Measurements from ENCODE around the gene SLC27A2. TPM values are rescaled to one million over a fixed set of nuclear protein-coding genes. Genes with fewer than 3 reads are reported as not detected.
A peak's percentile ranks its signal among the peaks of the same experiment; 100 is the strongest.

Gene SLC27A2
- total and polyA plus RNA-seq, 2 experiments from 2014 or later = not detected

- Histone ChIP-seq H3F3A (ENCODE audit: insufficient read depth) (peaks cover 20% of the 10 kb centered on the region), H2AFZ (no peak overlapping the region), H3K9ac (no peak overlapping the region), H3K4me2 (ENCODE audit: unreplicated experiment) (no peak overlapping the region), H3K4me3 (no peak overlapping the region), H3K27me3 (replicated peaks; ENCODE audit: insufficient read depth) (no peaks in the 10 kb centered on the region), H3K36me3 (ENCODE audit: low read depth) (no peaks in the 10 kb centered on the region), H4K20me1 (ENCODE audit: insufficient read depth) (no peaks in the 10 kb centered on the region), H3K27ac (no peak overlapping the region), H3K79me2 (ENCODE audit: insufficient read depth) (no peaks in the 10 kb centered on the region), H3K9me3 (ENCODE audit: low read depth) (no peaks in the 10 kb centered on the region), H3K4me1 (ENCODE audit: insufficient read depth) (peaks cover 30% of the 10 kb centered on the region), H3K9me2 (ENCODE audit: insufficient read depth) (no peaks in the 10 kb centered on the region)
- TF ChIP-seq EZH2 (IDR thresholded peaks at IDR 0.05; ENCODE audit: insufficient read depth, poor library complexity, severe bottlenecking) (no peak), EZH2phosphoT487 (IDR thresholded peaks at IDR 0.05; ENCODE audit: insufficient read depth, low read depth) (no peak)
- in situ Hi-C loops (cut with MboI) = no loop called here
- no peak for DNase-seq
- 68% methylated on average over 2 of the region's 2 CpGs for WGBS, 2 experiments (ENCODE audit: low coverage in 1 of 2, low lambda C conversion rate in 2 of 2, missing lambda C conversion rate in 2 of 2)
Measured at GRCh38 chr15:50162969-50163718, 18.9 kb upstream of the SLC27A2 start.

GRCh38 chr15:50163719-50164410 lies 18.1 kb upstream of the SLC27A2 start:
- in situ Hi-C loops (cut with MboI) = no loop called here
- no peak for TF ChIP-seq EZH2 (IDR thresholded peaks at IDR 0.05; ENCODE audit: insufficient read depth, poor library complexity, severe bottlenecking)
- TF ChIP-seq EZH2phosphoT487 (IDR thresholded peaks at IDR 0.05; ENCODE audit: insufficient read depth, low read depth) = no peak
- no peak overlapping the region for H2AFZ ChIP-seq
- no peaks in the 10 kb centered on the region for H4K20me1 ChIP-seq (ENCODE audit: insufficient read depth)
- H3K9ac ChIP-seq = no peak overlapping the region
- no peak overlapping the region for H3K4me3 ChIP-seq
- H3K27me3 ChIP-seq (replicated peaks; ENCODE audit: insufficient read depth) = no peaks in the 10 kb centered on the region
- no peaks in the 10 kb centered on the region for H3K79me2 ChIP-seq (ENCODE audit: insufficient read depth)
- no peak overlapping the region for H3K4me2 ChIP-seq (ENCODE audit: unreplicated experiment)
- WGBS, 2 experiments (ENCODE audit: low coverage in 1 of 2, low lambda C conversion rate in 2 of 2, missing lambda C conversion rate in 2 of 2) = 91 to 96% methylated on average over 2 of the region's 2 CpGs
- peaks cover 20% of the 10 kb centered on the region for H3F3A ChIP-seq (ENCODE audit: insufficient read depth)
- peaks cover 30% of the 10 kb centered on the region for H3K4me1 ChIP-seq (ENCODE audit: insufficient read depth)
- no peaks in the 10 kb centered on the region for H3K9me2 ChIP-seq (ENCODE audit: insufficient read depth)
- no peaks in the 10 kb centered on the region for H3K36me3 ChIP-seq (ENCODE audit: low read depth)
- H3K9me3 ChIP-seq (ENCODE audit: low read depth) = no peaks in the 10 kb centered on the region
- H3K27ac ChIP-seq = no peak overlapping the region
- peak; percentile 12 for DNase-seq

- Histone ChIP-seq H3K9me2 (ENCODE audit: insufficient read depth) (no peaks in the 10 kb centered on the region), H3K9ac (no peak overlapping the region), H4K20me1 (ENCODE audit: insufficient read depth) (no peaks in the 10 kb centered on the region), H3K27me3 (replicated peaks; ENCODE audit: insufficient read depth) (no peaks in the 10 kb centered on the region), H3K9me3 (ENCODE audit: low read depth) (no peaks in the 10 kb centered on the region), H3K4me2 (ENCODE audit: unreplicated experiment) (no peak overlapping the region), H3F3A (ENCODE audit: insufficient read depth) (peaks cover 20% of the 10 kb centered on the region), H3K79me2 (ENCODE audit: insufficient read depth) (no peaks in the 10 kb centered on the region), H3K27ac (no peak overlapping the region), H3K4me1 (ENCODE audit: insufficient read depth) (peaks cover 30% of the 10 kb centered on the region), H3K4me3 (no peak overlapping the region), H3K36me3 (ENCODE audit: low read depth) (no peaks in the 10 kb centered on the region), H2AFZ (no peak overlapping the region)
- peak; percentile 51 for DNase-seq
- WGBS, 2 experiments (ENCODE audit: low coverage in 1 of 2, low lambda C conversion rate in 2 of 2, missing lambda C conversion rate in 2 of 2) = 89 to 100% methylated on average over 1 of the region's 1 CpG
- in situ Hi-C loops (cut with MboI) = no loop called here
- no peak for TF ChIP-seq EZH2phosphoT487 (IDR thresholded peaks at IDR 0.05; ENCODE audit: insufficient read depth, low read depth)
- no peak for TF ChIP-seq EZH2 (IDR thresholded peaks at IDR 0.05; ENCODE audit: insufficient read depth, poor library complexity, severe bottlenecking)
Measured at GRCh38 chr15:50164458-50164857, 17.5 kb upstream of the SLC27A2 start.

- Histone ChIP-seq H3K4me2 (ENCODE audit: unreplicated experiment) (peak overlapping the region; percentile 66), H3K9me3 (ENCODE audit: low read depth) (no peaks in the 10 kb centered on the region), H3K9ac (no peak overlapping the region), H3K4me3 (peak overlapping the region; percentile 14), H3K79me2 (ENCODE audit: insufficient read depth) (no peaks in the 10 kb centered on the region), H2AFZ (no peak overlapping the region), H3K27me3 (replicated peaks; ENCODE audit: insufficient read depth) (no peaks in the 10 kb centered on the region), H3K27ac (peak overlapping the region; percentile 61), H3K9me2 (ENCODE audit: insufficient read depth) (no peaks in the 10 kb centered on the region), H3K4me1 (ENCODE audit: insufficient read depth) (peaks cover 30% of the 10 kb centered on the region), H3F3A (ENCODE audit: insufficient read depth) (peaks cover 20% of the 10 kb centered on the region), H4K20me1 (ENCODE audit: insufficient read depth) (no peaks in the 10 kb centered on the region), H3K36me3 (ENCODE audit: low read depth) (no peaks in the 10 kb centered on the region)
- TF ChIP-seq EZH2 (IDR thresholded peaks at IDR 0.05; ENCODE audit: insufficient read depth, poor library complexity, severe bottlenecking) (no peak), EZH2phosphoT487 (IDR thresholded peaks at IDR 0.05; ENCODE audit: insufficient read depth, low read depth) (no peak)
- in situ Hi-C loops (cut with MboI) = no loop called here
- 4 to 8% methylated on average over 1 of the region's 1 CpG for WGBS, 2 experiments (ENCODE audit: low coverage in 1 of 2, low lambda C conversion rate in 2 of 2, missing lambda C conversion rate in 2 of 2)
- peak; percentile 85 for DNase-seq
Measured at GRCh38 chr15:50166216-50166615, 15.8 kb upstream of the SLC27A2 start.
